SU-DHL-6 (cell line): ENCODE measurements around the gene QPCT.

ENCODE experiments used
- H2AFZ ChIP-seq: fragments of 200-600 bp; sonication (generic); 2 replicates; pipeline ENCODE4 v1.6.1; 2014; ENCODE audit warnings: low read depth, mild to moderate bottlenecking, moderate library complexity, mixed read lengths, antibody characterized with exemption, low read length; ENCODE audit not compliant: severe bottlenecking
- H3F3A ChIP-seq: fragments of 200-600 bp; shearing (Covaris generic); 2 replicates; pipeline ENCODE4 v1.6.0; 2016; ENCODE audit warnings: antibody characterized with exemption, mild to moderate bottlenecking; ENCODE audit not compliant: insufficient read depth
- H3K27ac ChIP-seq: fragments of 200-600 bp; sonication (generic); 2 replicates; pipeline ENCODE4 v1.5.1; 2016; ENCODE audit warnings: low read depth, mild to moderate bottlenecking, low read length, moderate library complexity, mixed read lengths
- H3K27me3 ChIP-seq: fragments of 200-600 bp; sonication (generic), shearing (Covaris generic); 2 replicates; pipeline ENCODE4 v1.6.0; 2014; ENCODE audit warnings: mild to moderate bottlenecking, low read length
- H3K36me3 ChIP-seq: fragments of 200-600 bp; sonication (generic); 2 replicates; pipeline ENCODE4 v1.6.1; 2014; ENCODE audit warnings: mild to moderate bottlenecking, low read length, mixed read lengths
- H3K4me2 ChIP-seq: fragments of 300-600, 200-600 bp; shearing (Covaris generic), sonication (generic); 2 replicates; pipeline ENCODE4 v1.6.0; 2014; ENCODE audit warnings: low read length, low read depth, mild to moderate bottlenecking; ENCODE audit not compliant: poor library complexity, severe bottlenecking
- H3K4me3 ChIP-seq: fragments of 200-600 bp; sonication (generic); 2 replicates; pipeline ENCODE4 v1.5.1; 2014; ENCODE audit warnings: antibody characterized with exemption, low read length, mild to moderate bottlenecking, mixed read lengths; ENCODE audit not compliant: insufficient read depth, poor library complexity, severe bottlenecking
- H3K79me2 ChIP-seq: fragments of 200-600 bp; sonication (generic); 2 replicates; pipeline ENCODE4 v1.6.1; 2014; ENCODE audit warnings: mild to moderate bottlenecking, low read length, moderate library complexity; ENCODE audit not compliant: insufficient read depth
- H3K9ac ChIP-seq: fragments of 200-600 bp; sonication (generic); 2 replicates; pipeline ENCODE4 v1.7.0; 2014; ENCODE audit warnings: mild to moderate bottlenecking, low read length
- H3K9me2 ChIP-seq: fragments of 200-600 bp; sonication (generic); replicated peaks from 2 replicates; pipeline ENCODE4 v1.6.1; 2014; ENCODE audit warnings: low read length; ENCODE audit not compliant: insufficient read depth
- H3K9me3 ChIP-seq: fragments of 200-600 bp; sonication (generic); 2 replicates; pipeline ENCODE4 v1.6.1; 2014; ENCODE audit warnings: low read length, mixed read lengths; ENCODE audit not compliant: insufficient read depth
- H4K20me1 ChIP-seq: fragments of 200-600 bp; sonication (generic); 2 replicates; pipeline ENCODE4 v1.6.1; 2014; ENCODE audit warnings: low read depth, mild to moderate bottlenecking, antibody characterized with exemption, low read length, moderate library complexity, mixed read lengths
- CTCF ChIP-seq: fragments of 200-600 bp; sonication (generic); IDR thresholded peaks from one replicate; pipeline ENCODE4 v1.5.1; 2017; ENCODE audit warnings: antibody characterized with exemption, mild to moderate bottlenecking, low read length, moderate library complexity; ENCODE audit not compliant: insufficient read depth, poor library complexity, severe bottlenecking
- EZH2phosphoT487 ChIP-seq: fragments of 200-600 bp; sonication (generic), shearing (Covaris generic); conservative IDR thresholded peaks from 2 replicates; pipeline ENCODE4 v1.6.1; 2018; ENCODE audit warnings: mild to moderate bottlenecking, antibody characterized with exemption, low read length, moderate library complexity, mixed read lengths

QPCT gene

GRCh38 chr2:37325625-37326071 is 18.8 kb upstream of the QPCT start:
- H3K4me2 ChIP-seq: peak overlapping the region; percentile 59
- H3K4me3 ChIP-seq: peak overlapping the region; percentile 98
- H3K36me3 ChIP-seq: peaks cover 14% of the 10 kb centered on the region
- no peaks in the 10 kb centered on the region for H3K27me3 ChIP-seq
- no peaks in the 10 kb centered on the region for H3K9me3 ChIP-seq
- H4K20me1 ChIP-seq: no peaks in the 10 kb centered on the region; the same call in 1 of the 2 replicates
- TF ChIP-seq CTCF (no peak), EZH2phosphoT487 (no peak)
- peaks cover 35% of the 10 kb centered on the region for H3K79me2 ChIP-seq
- no peaks in the 10 kb centered on the region for H3K9me2 ChIP-seq
- H2AFZ ChIP-seq: no peak overlapping the region
- H3K27ac ChIP-seq: no peak overlapping the region
- H3F3A ChIP-seq: peaks cover 28% of the 10 kb centered on the region
- H3K9ac ChIP-seq: peak overlapping the region; percentile 89

- H3K36me3 ChIP-seq: peaks cover 14% of the 10 kb centered on the region
- H2AFZ ChIP-seq: no peak overlapping the region
- no peaks in the 10 kb centered on the region for H3K27me3 ChIP-seq
- peaks cover 23% of the 10 kb centered on the region for H3F3A ChIP-seq
- H3K4me3 ChIP-seq: no peak overlapping the region
- TF ChIP-seq CTCF: no peak
- TF ChIP-seq EZH2phosphoT487: no peak
- H3K79me2 ChIP-seq: peaks cover 29% of the 10 kb centered on the region
- H3K9me2 ChIP-seq: no peaks in the 10 kb centered on the region
- no peak overlapping the region for H3K27ac ChIP-seq
- no peaks in the 10 kb centered on the region; the same call in 1 of the 2 replicates for H4K20me1 ChIP-seq
- peak overlapping the region; percentile 59 for H3K4me2 ChIP-seq
- H3K9ac ChIP-seq: no peak overlapping the region
- no peaks in the 10 kb centered on the region for H3K9me3 ChIP-seq
Measured at GRCh38 chr2:37326285-37326684, 18.1 kb upstream of the QPCT start.

GRCh38 chr2:37326866-37327634 is 17.4 kb upstream of the QPCT start:
- H3K9ac ChIP-seq: no peak overlapping the region
- H3K4me2 ChIP-seq: no peak overlapping the region
- H2AFZ ChIP-seq: no peak overlapping the region

More at GRCh38 chr2:37326866-37327634, 17.4 kb upstream of the QPCT start:
- Histone ChIP-seq H3K27ac (no peak overlapping the region), H3K27me3 (no peaks in the 10 kb centered on the region), H3F3A (peaks cover 23% of the 10 kb centered on the region), H4K20me1 (no peaks in the 10 kb centered on the region; the same call in 1 of the 2 replicates), H3K4me3 (no peak overlapping the region), H3K9me3 (no peaks in the 10 kb centered on the region), H3K79me2 (peaks cover 21% of the 10 kb centered on the region), H3K9me2 (no peaks in the 10 kb centered on the region), H3K36me3 (peaks cover 14% of the 10 kb centered on the region)
- TF ChIP-seq EZH2phosphoT487: no peak
- no peak for TF ChIP-seq CTCF
